Measurements from ENCODE around the gene RALY.

Gene RALY

DNA sequence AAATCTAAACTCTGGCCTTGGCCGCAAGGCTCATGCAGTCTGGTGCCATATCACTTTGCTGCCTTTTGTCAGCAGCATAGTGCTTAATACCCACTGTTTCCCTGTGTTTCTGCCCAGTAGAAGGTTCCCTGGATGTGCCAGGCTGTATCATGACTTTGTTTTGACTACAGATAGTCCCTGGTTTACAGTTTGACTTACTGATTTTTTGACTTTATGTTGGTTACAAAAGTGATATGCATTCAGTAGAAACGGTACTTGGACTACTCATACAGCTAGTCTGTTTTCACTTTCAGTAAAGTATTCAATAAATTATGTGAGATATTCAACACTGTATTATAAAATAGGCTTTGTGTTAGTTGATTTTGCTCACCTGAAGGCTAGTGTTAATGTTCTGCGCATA is 19.0 kb downstream of the RALY start:
- TF ChIP-seq, protein P1, sequence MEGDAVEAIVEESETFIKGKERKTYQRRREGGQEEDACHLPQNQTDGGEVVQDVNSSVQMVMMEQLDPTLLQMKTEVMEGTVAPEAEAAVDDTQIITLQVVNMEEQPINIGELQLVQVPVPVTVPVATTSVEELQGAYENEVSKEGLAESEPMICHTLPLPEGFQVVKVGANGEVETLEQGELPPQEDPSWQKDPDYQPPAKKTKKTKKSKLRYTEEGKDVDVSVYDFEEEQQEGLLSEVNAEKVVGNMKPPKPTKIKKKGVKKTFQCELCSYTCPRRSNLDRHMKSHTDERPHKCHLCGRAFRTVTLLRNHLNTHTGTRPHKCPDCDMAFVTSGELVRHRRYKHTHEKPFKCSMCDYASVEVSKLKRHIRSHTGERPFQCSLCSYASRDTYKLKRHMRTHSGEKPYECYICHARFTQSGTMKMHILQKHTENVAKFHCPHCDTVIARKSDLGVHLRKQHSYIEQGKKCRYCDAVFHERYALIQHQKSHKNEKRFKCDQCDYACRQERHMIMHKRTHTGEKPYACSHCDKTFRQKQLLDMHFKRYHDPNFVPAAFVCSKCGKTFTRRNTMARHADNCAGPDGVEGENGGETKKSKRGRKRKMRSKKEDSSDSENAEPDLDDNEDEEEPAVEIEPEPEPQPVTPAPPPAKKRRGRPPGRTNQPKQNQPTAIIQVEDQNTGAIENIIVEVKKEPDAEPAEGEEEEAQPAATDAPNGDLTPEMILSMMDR (IDR thresholded peaks at IDR 0.05): no peak

DNA sequence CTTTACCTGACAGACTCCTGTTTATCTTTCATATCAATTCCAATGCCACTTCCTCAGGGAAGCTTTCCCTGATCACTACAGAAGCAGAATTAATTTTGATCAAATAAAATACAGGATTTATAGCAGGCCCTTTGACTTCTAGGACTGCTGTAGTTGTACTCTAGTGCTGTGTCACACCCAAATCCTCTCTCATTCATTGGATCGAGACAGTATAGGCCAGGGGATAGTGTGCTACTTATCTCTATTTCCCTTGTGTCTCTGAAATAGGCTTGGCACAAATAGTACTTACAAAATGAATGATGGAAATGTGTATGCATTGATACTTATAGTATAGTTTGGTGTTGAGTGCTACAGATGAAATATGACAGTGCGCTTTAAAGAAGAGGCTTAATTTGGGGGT is 19.8 kb downstream of the RALY start:
- TF ChIP-seq, protein P1 (IDR thresholded peaks at IDR 0.05): no peak

DNA sequence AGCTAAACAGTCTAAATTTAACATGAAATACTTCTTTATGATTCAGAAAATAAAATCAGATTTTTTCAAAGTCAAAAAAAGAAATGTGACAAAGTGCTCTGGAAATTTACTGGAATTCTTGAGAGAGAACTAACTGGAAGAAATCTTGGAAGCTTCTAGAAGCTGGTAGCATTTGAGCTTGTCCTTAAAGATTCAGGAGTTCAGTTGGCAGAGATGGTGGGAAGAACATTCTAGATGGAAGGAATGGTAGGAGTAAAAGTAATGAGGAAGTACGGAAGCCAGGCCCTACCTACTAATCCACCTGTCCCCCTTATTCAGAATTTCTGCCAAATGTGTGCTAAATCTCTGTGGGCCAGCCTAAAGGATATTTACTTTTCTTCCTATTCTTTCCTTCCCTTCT is 21.2 kb downstream of the RALY start:
- TF ChIP-seq, protein P1 (IDR thresholded peaks at IDR 0.05): no peak

DNA sequence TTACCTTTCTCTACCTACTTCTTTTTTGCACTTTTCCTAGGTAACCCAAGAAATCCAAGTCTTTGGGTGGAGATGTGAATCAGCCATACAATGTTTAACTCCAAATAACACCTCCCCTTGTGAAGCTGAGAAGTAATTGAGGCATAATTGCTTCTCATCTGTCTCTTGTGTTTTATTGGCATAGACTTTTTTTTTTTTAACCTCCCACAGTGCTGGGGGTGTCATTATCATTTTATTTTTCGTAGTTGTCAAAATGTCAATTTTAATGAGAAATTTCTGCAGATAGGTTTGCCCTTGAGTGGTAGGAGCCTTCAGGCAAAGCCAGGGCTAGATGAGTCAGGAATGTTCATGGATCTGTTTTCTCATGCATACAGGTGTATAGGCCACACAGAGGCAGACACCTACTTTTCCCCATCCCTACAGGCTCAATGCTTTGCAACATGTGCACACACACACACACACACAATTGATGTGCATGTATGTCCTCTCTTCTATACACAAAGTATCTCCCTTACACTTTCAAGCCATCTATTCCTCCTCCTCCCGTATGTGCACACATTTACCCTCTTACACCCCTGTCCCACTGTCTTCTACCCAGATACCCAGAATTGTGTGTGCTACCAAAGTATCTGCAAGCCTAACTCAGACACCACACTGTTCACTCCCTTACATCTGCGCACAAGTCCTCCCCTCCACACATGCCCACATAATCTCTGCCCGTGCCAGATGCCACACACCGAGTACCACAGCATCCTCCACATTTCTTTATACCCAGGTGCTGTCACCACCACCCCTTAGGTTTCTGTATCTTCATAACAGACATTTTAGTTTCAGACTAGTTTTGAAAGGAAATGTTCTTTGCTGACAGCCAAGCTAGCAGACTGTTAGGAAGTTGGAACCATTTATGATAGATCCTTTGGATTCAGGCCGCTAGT is 22.0 kb downstream of the RALY start:
- TF ChIP-seq, protein P1 (IDR thresholded peaks at IDR 0.05): no peak

DNA sequence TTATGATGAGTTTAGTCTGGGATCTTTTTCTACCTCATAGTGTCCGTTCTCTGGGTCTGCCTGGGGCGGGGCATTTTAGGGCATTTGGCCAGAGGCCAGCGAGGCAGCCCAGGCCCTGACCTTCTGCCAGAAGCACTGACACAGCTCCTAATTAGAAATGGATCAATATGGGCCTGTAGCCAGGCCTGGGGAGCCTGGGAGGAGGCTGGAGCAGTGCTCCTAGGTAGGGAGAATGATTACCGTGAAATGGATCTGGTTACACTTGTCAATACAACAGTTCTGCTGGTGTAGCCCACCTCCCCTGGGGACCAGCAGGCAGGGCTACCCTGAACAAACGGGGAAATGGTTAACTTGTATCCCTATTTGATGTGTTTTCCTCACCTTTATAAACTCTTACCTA is 23.0 kb downstream of the RALY start:
- TF ChIP-seq, protein P1 (IDR thresholded peaks at IDR 0.05): no peak

DNA sequence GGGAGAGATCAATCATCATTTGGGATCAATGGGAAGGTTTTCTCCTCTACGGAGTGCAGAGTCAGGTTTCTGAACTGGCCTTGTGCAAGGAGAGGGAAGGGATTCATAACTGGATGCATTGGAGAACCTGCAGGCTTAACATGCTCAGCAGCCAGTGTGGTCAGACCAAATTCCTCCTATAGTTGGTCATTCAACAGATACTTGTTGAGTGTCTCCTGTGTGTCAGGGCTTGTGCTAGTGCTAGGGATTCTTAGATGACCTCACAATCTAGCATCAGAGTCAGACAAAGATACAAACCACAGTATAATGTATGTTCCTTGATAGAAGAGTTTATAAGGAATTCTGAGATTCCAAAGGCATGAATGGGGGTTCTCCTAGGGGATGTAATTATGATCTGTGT is 23.9 kb downstream of the RALY start:
- TF ChIP-seq, protein P1 (IDR thresholded peaks at IDR 0.05): no peak

DNA sequence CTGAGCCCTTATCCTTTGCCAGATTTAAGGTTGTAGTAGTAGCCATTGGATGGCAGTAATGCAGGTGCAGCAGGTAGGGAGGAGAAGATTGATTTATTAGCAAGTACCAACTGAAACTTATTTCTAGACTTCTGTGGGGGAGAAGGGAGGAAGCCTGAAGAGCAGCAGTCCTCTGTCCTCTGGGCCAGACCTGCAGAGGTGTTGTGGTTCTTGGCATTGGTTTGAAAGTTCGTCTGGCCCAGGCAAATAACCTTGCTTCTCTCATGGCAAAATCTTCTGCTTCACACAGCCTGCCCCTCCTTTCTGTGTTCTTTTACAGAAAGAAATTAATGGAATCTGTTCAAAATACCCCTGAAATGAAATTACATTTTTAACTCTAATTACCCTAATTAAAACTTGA is 24.5 kb downstream of the RALY start:
- TF ChIP-seq, protein P1 (IDR thresholded peaks at IDR 0.05): no peak
